Measurements from ENCODE around the gene SLC37A2. TPM values are rescaled to one million over a fixed set of nuclear protein-coding genes. Genes with fewer than 3 reads are reported as not detected.

Gene SLC37A2
- total and polyA plus RNA-seq, 2 of the 13 experiments (the other 11 are each of a cell fraction or from before 2014, with no cell fraction given) = 4.6 to 7.1 TPM

GRCh38 chr11:125082611-125083311 lies 19.7 kb downstream of the SLC37A2 start:
- H3K4me2 ChIP-seq (ENCODE audit: low read depth, low read length) = peak overlapping the region; percentile 52
- H3K9me3 ChIP-seq (ENCODE audit: low read length) = no peaks in the 10 kb centered on the region
- WGBS (ENCODE audit: low lambda C conversion rate) = no CpG with 5 or more reads among the region's 10 CpGs
- H3K27me3 ChIP-seq (ENCODE audit: control insufficient read depth in 1 of 2, insufficient read depth in 2 of 2, low read length in 2 of 2) = no peaks in the 10 kb centered on the region
- peak; percentile 50 for DNase-seq (ENCODE audit: low spot score)
- intact Hi-C loops (cut with micrococcal nuclease; ENCODE audit: unreplicated experiment) = no loop called here
- in situ Hi-C loops (cut with HindIII; ENCODE audit: extremely low pct_ligation_motif_present, low pct_unique_long_range_greater_than_20kb) = no loop called here
- H3K4me1 ChIP-seq (ENCODE audit: insufficient read depth, low read length) = peaks cover 41% of the 10 kb centered on the region
- no peaks in the 10 kb centered on the region for H3K79me2 ChIP-seq (ENCODE audit: insufficient read depth, low read length)
- CTCF ChIA-PET (ENCODE audit: low intra/inter-chr PET ratio, low total read pairs) = no interaction called here
- no peak overlapping the region for H3K27ac ChIP-seq (ENCODE audit: extremely low read length, insufficient read depth, low read length)
- no peaks in the 10 kb centered on the region for H4K20me1 ChIP-seq (ENCODE audit: insufficient read depth, low read length)
- no peaks in the 10 kb centered on the region for H3K36me3 ChIP-seq (replicated peaks in 1 of 2; ENCODE audit: control insufficient read depth in 1 of 2, insufficient read depth in 2 of 2, low read length in 2 of 2)
- no peak overlapping the region for H2AFZ ChIP-seq (ENCODE audit: low read length)
- H3K9ac ChIP-seq (ENCODE audit: insufficient read depth, low read depth, low read length) = no peak overlapping the region
- BruUV-seq (replicated peaks) = no TSS peak
- FAIRE-seq = no peak
- H3K4me3 ChIP-seq (replicated peaks in 1 of 3; ENCODE audit: insufficient read depth in 1 of 3, low read depth in 2 of 3, low read length in 3 of 3) = peak overlapping the region in 1 of 3 experiments; percentile 20; a peak in 1 of 6 replicates
- peak; percentile 45 for ATAC-seq
- POLR2A ChIA-PET = interaction anchor here (0.8 to 1.6 kb wide), 3 partner anchors 9 to 41 kb away, joined by 3 to 4 read pairs (median 4); partner anchors contain the start of gene TMEM218
- TF ChIP-seq ZNF615 (CRISPR knock-in tag; IDR thresholded peaks at IDR 0.05; ENCODE audit: borderline replicate concordance) = no peak
- TF ChIP-seq MTF1 (CRISPR knock-in tag; IDR thresholded peaks at IDR 0.05) = no peak
- no peak for TF ChIP-seq ARNTL (CRISPR knock-in tag; IDR thresholded peaks at IDR 0.05)
- TF ChIP-seq ZNF777 (CRISPR knock-in tag; IDR thresholded peaks at IDR 0.05) = no peak
- no peak for TF ChIP-seq SRSF4 (IDR thresholded peaks at IDR 0.05; ENCODE audit: low read depth, low read length, poor library complexity, severe bottlenecking)
- no peak for TF ChIP-seq POLR2G (IDR thresholded peaks at IDR 0.05; ENCODE audit: low read depth, low read length)
- TF ChIP-seq SIX4 (CRISPR knock-in tag; IDR thresholded peaks at IDR 0.05) = no peak
- TF ChIP-seq ZMYM3 (CRISPR knock-in tag; IDR thresholded peaks at IDR 0.05) = no peak
- TF ChIP-seq ZNF619 (CRISPR knock-in tag; IDR thresholded peaks at IDR 0.05) = no peak
- TF ChIP-seq RELA (CRISPR knock-in tag; IDR thresholded peaks at IDR 0.05) = no peak
- TF ChIP-seq SMARCE1 (IDR thresholded peaks at IDR 0.05; ENCODE audit: borderline replicate concordance) = no peak
- TF ChIP-seq CSRNP2 (CRISPR knock-in tag; conservative IDR thresholded peaks at IDR 0.05; ENCODE audit: low read depth) = no peak
- no peak for TF ChIP-seq FOXK1 (CRISPR knock-in tag; IDR thresholded peaks at IDR 0.05; ENCODE audit: borderline replicate concordance, low read depth)
- no peak for TF ChIP-seq ZNF281 (CRISPR knock-in tag; IDR thresholded peaks at IDR 0.05; ENCODE audit: borderline replicate concordance)
- TF ChIP-seq HMGA1 (CRISPR knock-in tag; conservative IDR thresholded peaks at IDR 0.05) = no peak
- no peak for TF ChIP-seq ZNF773 (CRISPR knock-in tag; IDR thresholded peaks at IDR 0.05; ENCODE audit: borderline replicate concordance)
- no peak for TF ChIP-seq SOX6 (IDR thresholded peaks at IDR 0.05)
- 0 out of 2 replicates have a peak, but pooled peaks have one; percentile 22 for TF ChIP-seq SOX6 (CRISPR knock-in tag; IDR thresholded peaks at IDR 0.05)
- no peak for TF ChIP-seq MIER3 (CRISPR knock-in tag; IDR thresholded peaks at IDR 0.05; ENCODE audit: borderline replicate concordance)
- TF ChIP-seq SOX13 (IDR thresholded peaks at IDR 0.05) = no peak
- peak in 1 of 2 experiments; percentile 62; a peak in 1 of 4 replicates for TF ChIP-seq SOX13 (CRISPR knock-in tag; conservative IDR thresholded peaks at IDR 0.05 in 1 of 2, IDR thresholded peaks at IDR 0.05 in 1 of 2)
- TF ChIP-seq MEF2D (CRISPR knock-in tag; IDR thresholded peaks at IDR 0.05) = no peak
- no peak for TF ChIP-seq PHF20 (CRISPR knock-in tag; IDR thresholded peaks at IDR 0.05)
